NCI-H748 (cell line): Measurements from ENCODE around the gene FAM107A.
"Not testable (repeated sequence)": the region's sequence is repeated elsewhere in the genome, so short reads cannot be mapped to it uniquely, and the experiment has no call there.

ENCODE experiments used
- DNase-seq: peaks from one replicate; lab custom pipeline; 2025; ENCODE audit not compliant: unreplicated experiment; lab: John Stamatoyannopoulos, UW

FAM107A gene

GRCh38 chr3:58537412-58538301 is 39.5 kb downstream of the FAM107A start:
- no peak for DNase-seq

- no peak for DNase-seq
These were observed 40.4 kb downstream of the FAM107A start, which contains the start of gene ACOX2 for GRCh38 chr3:58536501-58537411. Gene ACOX2 (minus strand): TSS chr3:58537190. CDS start chr3:58535106, 2,084 bp downstream.

GRCh38 chr3:58535531-58536500 is 41.4 kb downstream of the FAM107A start:
- no peak for DNase-seq

GRCh38 chr3:58534592-58535494 is 42.3 kb downstream of the FAM107A start:
- DNase-seq = no peak

- DNase-seq = peak; percentile 59
These were observed 44.4 kb downstream of the FAM107A start for GRCh38 chr3:58532794-58533220.

GRCh38 chr3:58531956-58532355 is 45.2 kb downstream of the FAM107A start:
- DNase-seq = peak; percentile 10

- DNase-seq = no peak
These were observed 45.6 kb downstream of the FAM107A start for GRCh38 chr3:58531555-58531954.

- DNase-seq = no peak
These were observed 46.8 kb downstream of the FAM107A start for GRCh38 chr3:58530354-58530865.

GRCh38 chr3:58529516-58530353 is 47.5 kb downstream of the FAM107A start:
- DNase-seq = peak; percentile 43

- DNase-seq = no peak
These were observed 48.6 kb downstream of the FAM107A start for GRCh38 chr3:58528629-58529028.

- not testable (repeated sequence) for DNase-seq
These were observed 49.8 kb downstream of the FAM107A start for GRCh38 chr3:58527440-58527839.

- no peak for DNase-seq
These were observed 50.7 kb downstream of the FAM107A start for GRCh38 chr3:58526515-58526957.

- no peak for DNase-seq
These were observed 52.8 kb downstream of the FAM107A start for GRCh38 chr3:58524326-58524888.

GRCh38 chr3:58522759-58523425 is 54.3 kb downstream of the FAM107A start:
- no peak for DNase-seq

- DNase-seq = no peak
These were observed 55.1 kb downstream of the FAM107A start for GRCh38 chr3:58521917-58522631.

- DNase-seq = no peak
These were observed 55.9 kb downstream of the FAM107A start for GRCh38 chr3:58521336-58521670.
